Transverse colon (tissue), 4 donors: ENCODE measurements around the gene ZNF777. TPM values are rescaled to one million over a fixed set of nuclear protein-coding genes. Genes with fewer than 3 reads are reported as not detected.

Experiments used
- DNase-seq: peaks from one replicate; pipeline ENCODE4 v3.0.0-alpha.2; 2019
- H3K27ac ChIP-seq, 4 donors: fragments of 200-600 bp; sonication (generic); 2 replicates each; pipeline ENCODE4 v1.5.1; 2016 to 2018; ENCODE audit warnings: inconsistent platforms in 4 of 4
- H3K27me3 ChIP-seq: fragments of 200-600 bp; sonication (generic); 2 replicates; pipeline ENCODE4 v1.5.1; 2017; ENCODE audit warnings: inconsistent platforms
- H3K36me3 ChIP-seq, 4 donors: fragments of 200-600 bp; sonication (generic); 2 replicates each; pipeline ENCODE4 v1.5.1; 2017 to 2019; ENCODE audit warnings: inconsistent platforms in 4 of 4
- H3K4me1 ChIP-seq, 4 donors: fragments of 200-600 bp; sonication (generic); 2 replicates each; pipeline ENCODE4 v1.5.1; 2017 to 2020; ENCODE audit warnings: inconsistent platforms in 4 of 4
- H3K4me3 ChIP-seq, 4 donors: fragments of 200-600 bp; sonication (generic); 1 replicate in 1 of 4; 2 replicates in 3 of 4; pipeline versions ENCODE4 v1.5.1 to v1.6.1; 2017 to 2019; ENCODE audit warnings: inconsistent platforms in 4 of 4
- H3K9me3 ChIP-seq, 2 donors: fragments of 200-600 bp; sonication (generic); 2 replicates each; pipeline ENCODE4 v1.5.1; 2017 to 2019; ENCODE audit warnings: inconsistent platforms in 2 of 2
- CTCF ChIP-seq, 5 experiments: fragments of 200-600 bp in 3 of 5; fragments of 450-650 bp in 2 of 5; sonication (generic) in 3 of 5; IDR thresholded peaks; 1 replicate in 2 of 5; 2 replicates in 3 of 5; pipeline ENCODE4 v1.5.1; 2016 to 2017; ENCODE audit warnings: antibody characterized with exemption in 5 of 5, inconsistent platforms in 3 of 5, mild to moderate bottlenecking in 2 of 5, moderate library complexity in 1 of 5
- EP300 ChIP-seq: sonication (generic); formaldehyde crosslinking; IDR thresholded peaks from one replicate; pipeline ENCODE4 v1.6.1; 2017; ENCODE audit warnings: antibody characterized with exemption, low read depth
- POLR2A ChIP-seq: fragments of 450-650 bp; IDR thresholded peaks from one replicate; pipeline ENCODE4 v1.6.1; 2016; ENCODE audit warnings: antibody characterized with exemption, mild to moderate bottlenecking, moderate library complexity
- POLR2AphosphoS5 ChIP-seq, 3 donors: sonication (generic); formaldehyde crosslinking; IDR thresholded peaks; one replicate each; pipeline ENCODE4 v1.6.1; 2016; ENCODE audit warnings: antibody characterized with exemption in 3 of 3
- WGBS, 2 donors: methylation state at CpG; one replicate each; pipeline ENCODE4 v1.1.5; 2018; ENCODE audit warnings: low coverage in 1 of 2; 5-methylcytosine and 5-hydroxymethylcytosine counted together
- in situ Hi-C, 4 donors: fragments of 200-750 bp; cut with MboI; loops; one replicate each; pipeline versions ENCODE4 v1.15.0 to v1.15.1; 2017; ENCODE audit warnings: low sequenced_read_pairs in 3 of 4, low pct_ligation_motif_present in 1 of 4, low pct_unique_long_range_greater_than_20kb in 1 of 4
- intact Hi-C: fragments of 100-400 bp; cut with DNase I; formaldehyde crosslinking; loops from one replicate; pipeline ENCODE4 v1.15.1; 2023; ENCODE audit warnings: low total_unique reads
- total RNA-seq, 4 donors: library from RNA; depleted of rRNA; stranded (reverse); fragments of >200 nt; gene quantifications; one replicate each; pipeline ENCODE4 v1.1.0, GENCODE V29; 2016

The ZNF777 gene
- total RNA-seq, 4 donors from 2014 or later, result 7.8 to 58.9 (median 14.2) TPM

GRCh38 chr7:149497467-149498261, 36.8 kb upstream of the ZNF777 start, which contains the start of gene ZNF746:
ZNF746 (minus strand) TSS chr7:149497809; CDS start chr7:149497536, 273 bp downstream.
- in situ Hi-C loops, result no loop called here
- peak within 1 kb of the TSS; percentile 89 to 94 (median 91) for H3K27ac ChIP-seq
- 0% methylated on average over 33 of the region's 109 CpGs; no CpG with 5 or more reads in 1 of the 2 donors for WGBS, 2 donors

GRCh38 chr7:149496642-149497391, 36.0 kb upstream of the ZNF777 start:
- Histone ChIP-seq H3K36me3 (peaks cover 0 to 23% (median 10%) of the 10 kb centered on the region in 4 donors), H3K4me3 (peak overlapping the region; percentile 76 to 96 (median 86)), H3K4me1 (peaks cover 9 to 25% (median 11%) of the 10 kb centered on the region in 4 donors), H3K27me3 (no peaks in the 10 kb centered on the region), H3K27ac (peak overlapping the region; percentile 89 to 94 (median 91)), H3K9me3 (no peaks in the 10 kb centered on the region)
- in situ Hi-C loops (no loop called here), intact Hi-C loops (loop anchor here (2.0 kb wide), 1 partner anchor 36 kb away; the partner anchor contains the start of gene ZNF777)
- TF ChIP-seq POLR2A (no peak), EP300 (no peak), POLR2AphosphoS5 (IDR thresholded peaks at IDR 0.05) (no peak), CTCF (IDR thresholded peaks at IDR 0.05) (no peak)
- WGBS, 2 donors, result 3 to 20% methylated on average over 1 to 32 of the region's 51 CpGs
- DNase-seq, result peak; percentile 58

More at GRCh38 chr7:149497467-149498261, 36.8 kb upstream of the ZNF777 start, which contains the start of gene ZNF746:
- H3K4me1 ChIP-seq, result peaks cover 9 to 25% (median 11%) of the 10 kb centered on the region in 4 donors
- TF ChIP-seq POLR2AphosphoS5 (IDR thresholded peaks at IDR 0.05) (peak in 2 of 3 donors; percentile 32 to 49), POLR2A (no peak), EP300 (no peak), CTCF (IDR thresholded peaks at IDR 0.05) (peak in 3 of 5 experiments; percentile 37 to 63 (median 62))
- peak; percentile 85 for DNase-seq
- peaks cover 0 to 14% (median 5%) of the 10 kb centered on the region in 4 donors for H3K36me3 ChIP-seq
- peak within 1 kb of the TSS; percentile 76 to 96 (median 86) for H3K4me3 ChIP-seq
- no peaks in the 10 kb centered on the region for H3K9me3 ChIP-seq
- no peaks in the 10 kb centered on the region for H3K27me3 ChIP-seq
- intact Hi-C loops, result loop anchor here (2.0 kb wide), 1 partner anchor 37 kb away; the partner anchor contains the start of gene ZNF777

- DNase-seq, result peak; percentile 62
- in situ Hi-C loops, result no loop called here
- intact Hi-C loops, result loop anchor here (2.0 kb wide), 1 partner anchor 35 kb away; the partner anchor contains the start of gene ZNF777
- Histone ChIP-seq H3K4me1 (peaks cover 9 to 25% (median 11%) of the 10 kb centered on the region in 4 donors), H3K27me3 (no peaks in the 10 kb centered on the region), H3K4me3 (peak overlapping the region in 3 of 4 donors; percentile 76 to 96 (median 85)), H3K36me3 (peaks cover 0 to 31% (median 12%) of the 10 kb centered on the region in 4 donors), H3K9me3 (no peaks in the 10 kb centered on the region), H3K27ac (peak overlapping the region; percentile 89 to 94 (median 91))
- 52 to 69% methylated on average over 5 to 11 of the region's 13 CpGs for WGBS, 2 donors
- no peak for TF ChIP-seq EP300
- TF ChIP-seq POLR2AphosphoS5 (IDR thresholded peaks at IDR 0.05), result no peak
- TF ChIP-seq POLR2A, result no peak
- no peak for TF ChIP-seq CTCF (IDR thresholded peaks at IDR 0.05)
Measured at GRCh38 chr7:149495785-149496641, 35.2 kb upstream of the ZNF777 start.
